HEK293T (cell line): ENCODE measurements around the gene DRD1.

Source experiments
- ARNT ChIP-seq: fragments of 450-650 bp; IDR thresholded peaks from 2 replicates; pipeline ENCODE4 v1.6.1; 2017; ENCODE audit warnings: mild to moderate bottlenecking
- BHLHE40 ChIP-seq: fragments of 450-650 bp; IDR thresholded peaks from 2 replicates; pipeline ENCODE4 v1.6.1; 2016; ENCODE audit warnings: mild to moderate bottlenecking, moderate library complexity, borderline replicate concordance
- ELF4 ChIP-seq: fragments of 450-650 bp; IDR thresholded peaks from 2 replicates; pipeline ENCODE4 v1.6.1; 2017; ENCODE audit warnings: antibody characterized with exemption
- FOXA1 ChIP-seq: fragments of 450-650 bp; IDR thresholded peaks from 2 replicates; pipeline ENCODE4 v1.6.1; 2016; ENCODE audit warnings: mild to moderate bottlenecking
- FOXM1 ChIP-seq: fragments of 450-650 bp; IDR thresholded peaks from 2 replicates; pipeline ENCODE4 v1.6.1; 2017; ENCODE audit warnings: mild to moderate bottlenecking, borderline replicate concordance
- L3MBTL2 ChIP-seq: fragments of 450-650 bp; conservative IDR thresholded peaks from 2 replicates; pipeline ENCODE4 v1.6.1; 2016; ENCODE audit warnings: mild to moderate bottlenecking
- SP1 ChIP-seq: fragments of 450-650 bp; IDR thresholded peaks from 2 replicates; pipeline ENCODE4 v1.6.1; 2017
- TARDBP ChIP-seq: fragments of 450-650 bp; IDR thresholded peaks from 2 replicates; pipeline ENCODE4 v1.6.1; 2016
- ZNF384 ChIP-seq: fragments of 450-650 bp; IDR thresholded peaks from 2 replicates; pipeline ENCODE4 v1.6.1; 2016

GRCh38 chr5:175444060-175444904 lies at the start of gene DRD1:
- TF ChIP-seq FOXM1 (no peak), ARNT (no peak), TARDBP (no peak), L3MBTL2 (no peak), BHLHE40 (no peak), SP1 (no peak), ZNF384 (no peak), FOXA1 (no peak), ELF4 (no peak)
